ENCODE results near the gene DLG4. TPM values are rescaled to one million over a fixed set of nuclear protein-coding genes. Genes with fewer than 3 reads are reported as not detected.
"Not testable (repeated sequence)": the region's sequence is repeated elsewhere in the genome, so short reads cannot be mapped to it uniquely, and the experiment has no call there.

DLG4 gene
- total RNA-seq, 2 experiments from 2014 or later, result 5.2 to 5.3 TPM

- H3K4me3 Mint-ChIP-seq; DNase-seq; H3K27ac Mint-ChIP-seq; H3K36me3 Mint-ChIP-seq (ENCODE audit: low read depth); H3K9me3 Mint-ChIP-seq; CTCF ChIA-PET: not testable (repeated sequence)
- Mint-ChIP-seq H3K4me1 (peaks cover 16% of the 10 kb centered on the region), H3K27me3 (peaks cover 17% of the 10 kb centered on the region)
- POLR2A ChIA-PET, result interaction anchor here (1.2 kb wide), 1 partner anchor 136 kb away, joined by 3 read pairs; no protein-coding TSS in a partner anchor
These were observed 37.5 kb downstream of the DLG4 start for GRCh38 chr17:7182101-7182500.

GRCh38 chr17:7179317-7180254, 40.0 kb downstream of the DLG4 start, which contains the start of gene ASGR1:
Gene ASGR1 (minus strand): TSS chr17:7179370. CDS start chr17:7178563, 807 bp downstream.
- no peak for DNase-seq
- H3K9me3 Mint-ChIP-seq, result no peaks in the 10 kb centered on the region
- ChIA-PET POLR2A (interaction anchor here (0.7 kb wide), 1 partner anchor 133 kb away, joined by 4 read pairs; no protein-coding TSS in a partner anchor), CTCF (interaction anchor here (0.7 kb wide), 2 partner anchors 47 to 449 kb away, joined by 3 to 5 read pairs; no protein-coding TSS in a partner anchor)
- peaks cover 17% of the 10 kb centered on the region for H3K27me3 Mint-ChIP-seq
- H3K4me3 Mint-ChIP-seq, result no peak within 1 kb of the TSS
- H3K27ac Mint-ChIP-seq, result no peak within 1 kb of the TSS
- H3K36me3 Mint-ChIP-seq (ENCODE audit: low read depth), result no peaks in the 10 kb centered on the region
- peaks cover 10% of the 10 kb centered on the region for H3K4me1 Mint-ChIP-seq

GRCh38 chr17:7178973-7179316, 40.7 kb downstream of the DLG4 start:
- H3K4me1 Mint-ChIP-seq, result peaks cover 10% of the 10 kb centered on the region
- no peaks in the 10 kb centered on the region for H3K36me3 Mint-ChIP-seq (ENCODE audit: low read depth)
- no peak for DNase-seq
- peaks cover 17% of the 10 kb centered on the region for H3K27me3 Mint-ChIP-seq
- POLR2A ChIA-PET, result no interaction called here
- no peak overlapping the region for H3K27ac Mint-ChIP-seq
- CTCF ChIA-PET, result interaction anchor here (0.6 to 2.9 kb wide), 6 partner anchors 18 to 449 kb away, joined by 4 to 24 read pairs (median 5); no protein-coding TSS in a partner anchor
- H3K9me3 Mint-ChIP-seq, result no peaks in the 10 kb centered on the region
- H3K4me3 Mint-ChIP-seq, result no peak overlapping the region

- ChIA-PET POLR2A (interaction anchor here (1.3 kb wide), 1 partner anchor 136 kb away, joined by 3 read pairs; no protein-coding TSS in a partner anchor), CTCF (interaction anchor here (0.8 to 2.9 kb wide), 16 partner anchors 8 to 132 kb away, joined by 4 to 24 read pairs (median 6); no protein-coding TSS in a partner anchor)
- Mint-ChIP-seq H3K9me3 (no peaks in the 10 kb centered on the region), H3K27me3 (peaks cover 19% of the 10 kb centered on the region), H3K4me3 (peak overlapping the region; percentile 25), H3K27ac (no peak overlapping the region), H3K36me3 (ENCODE audit: low read depth) (no peaks in the 10 kb centered on the region), H3K4me1 (peaks cover 12% of the 10 kb centered on the region)
- DNase-seq, result no peak
These were observed 41.6 kb downstream of the DLG4 start for GRCh38 chr17:7177954-7178477.

GRCh38 chr17:7177191-7177953, 42.3 kb downstream of the DLG4 start:
- Mint-ChIP-seq H3K9me3 (no peaks in the 10 kb centered on the region), H3K27ac (no peak overlapping the region), H3K4me1 (peaks cover 12% of the 10 kb centered on the region), H3K36me3 (ENCODE audit: low read depth) (no peaks in the 10 kb centered on the region), H3K4me3 (peak overlapping the region; percentile 25), H3K27me3 (peaks cover 22% of the 10 kb centered on the region)
- peak; percentile 67 for DNase-seq
- POLR2A ChIA-PET, result interaction anchor here (0.9 to 1.3 kb wide), 2 partner anchors 30 to 135 kb away, joined by 3 to 4 read pairs; no protein-coding TSS in a partner anchor
- CTCF ChIA-PET, result interaction anchor here (0.6 to 2.9 kb wide), 16 partner anchors 9 to 132 kb away, joined by 3 to 24 read pairs (median 6); no protein-coding TSS in a partner anchor

- no peaks in the 10 kb centered on the region for H3K9me3 Mint-ChIP-seq
- DNase-seq, result no peak
- no peak overlapping the region for H3K4me3 Mint-ChIP-seq
- no peak overlapping the region for H3K27ac Mint-ChIP-seq
- CTCF ChIA-PET, result interaction anchor here (0.5 to 2.9 kb wide), 15 partner anchors 9 to 598 kb away, joined by 3 to 24 read pairs (median 6); no protein-coding TSS in a partner anchor
- peaks cover 12% of the 10 kb centered on the region for H3K4me1 Mint-ChIP-seq
- no peaks in the 10 kb centered on the region for H3K36me3 Mint-ChIP-seq (ENCODE audit: low read depth)
- H3K27me3 Mint-ChIP-seq, result peaks cover 24% of the 10 kb centered on the region
- POLR2A ChIA-PET, result interaction anchor here (0.9 to 1.3 kb wide), 2 partner anchors 31 to 134 kb away, joined by 3 to 4 read pairs; no protein-coding TSS in a partner anchor
These were observed 42.8 kb downstream of the DLG4 start for GRCh38 chr17:7176841-7177190.

GRCh38 chr17:7176107-7176840, 43.4 kb downstream of the DLG4 start:
- Mint-ChIP-seq H3K9me3 (no peaks in the 10 kb centered on the region), H3K4me1 (peaks cover 12% of the 10 kb centered on the region), H3K27me3 (peaks cover 24% of the 10 kb centered on the region), H3K27ac (no peak overlapping the region), H3K4me3 (no peak overlapping the region), H3K36me3 (ENCODE audit: low read depth) (no peaks in the 10 kb centered on the region)
- POLR2A ChIA-PET, result no interaction called here
- CTCF ChIA-PET, result interaction anchor here (0.5 to 2.9 kb wide), 10 partner anchors 8 to 599 kb away, joined by 3 to 24 read pairs (median 6); no protein-coding TSS in a partner anchor
- no peak for DNase-seq

- POLR2A ChIA-PET, result no interaction called here
- no peaks in the 10 kb centered on the region for H3K9me3 Mint-ChIP-seq
- no peaks in the 10 kb centered on the region for H3K36me3 Mint-ChIP-seq (ENCODE audit: low read depth)
- H3K27me3 Mint-ChIP-seq, result peaks cover 24% of the 10 kb centered on the region
- H3K27ac Mint-ChIP-seq, result no peak overlapping the region
- H3K4me1 Mint-ChIP-seq, result peaks cover 12% of the 10 kb centered on the region
- CTCF ChIA-PET, result no interaction called here
- DNase-seq, result no peak
- H3K4me3 Mint-ChIP-seq, result no peak overlapping the region
These were observed 44.3 kb downstream of the DLG4 start for GRCh38 chr17:7175330-7175733.

- Mint-ChIP-seq H3K4me1 (peaks cover 12% of the 10 kb centered on the region), H3K36me3 (ENCODE audit: low read depth) (no peaks in the 10 kb centered on the region), H3K9me3 (no peaks in the 10 kb centered on the region), H3K27me3 (peaks cover 23% of the 10 kb centered on the region), H3K27ac (no peak overlapping the region), H3K4me3 (no peak overlapping the region)
- ChIA-PET POLR2A (no interaction called here), CTCF (no interaction called here)
- DNase-seq, result no peak
These were observed 44.9 kb downstream of the DLG4 start for GRCh38 chr17:7174603-7175326.

GRCh38 chr17:7173687-7174602, 45.7 kb downstream of the DLG4 start:
- Mint-ChIP-seq H3K4me1 (peaks cover 15% of the 10 kb centered on the region), H3K27ac (no peak overlapping the region), H3K4me3 (no peak overlapping the region), H3K9me3 (no peaks in the 10 kb centered on the region), H3K27me3 (peaks cover 19% of the 10 kb centered on the region), H3K36me3 (ENCODE audit: low read depth) (no peaks in the 10 kb centered on the region)
- CTCF ChIA-PET, result interaction anchor here (1.3 kb wide), 1 partner anchor 21 kb away, joined by 3 read pairs; no protein-coding TSS in a partner anchor
- POLR2A ChIA-PET, result no interaction called here
- DNase-seq, result peak; percentile 69

Measured in activated CD4-positive, alpha-beta memory T cell treated with anti-CD3 and anti-CD28 coated beads, Interleukin-2, amount 10 ng/mL, durations not matched to agents 7 days and 5 days (primary cell).